Ovary (tissue), 3 donors: Measurements from ENCODE around the gene ATP2B2.

Experiments
- POLR2A ChIP-seq: fragments of 450-650 bp; IDR thresholded peaks from one replicate; pipeline ENCODE4 v1.6.1; 2017; ENCODE audit warnings: antibody characterized with exemption, mild to moderate bottlenecking, moderate library complexity
- TF ChIP-seq, protein P1 (sequence below), 3 donors: fragments of 450-650 bp in 2 of 3; fragments of 200-600 bp in 1 of 3; IDR thresholded peaks; one replicate each; pipeline versions ENCODE4 v1.5.1 to v1.8.0; 2016 to 2022; ENCODE audit warnings: antibody characterized with exemption in 3 of 3, mild to moderate bottlenecking in 1 of 3
- donor health status: DM: no; HTN: no; CAD: no.

DNA sequence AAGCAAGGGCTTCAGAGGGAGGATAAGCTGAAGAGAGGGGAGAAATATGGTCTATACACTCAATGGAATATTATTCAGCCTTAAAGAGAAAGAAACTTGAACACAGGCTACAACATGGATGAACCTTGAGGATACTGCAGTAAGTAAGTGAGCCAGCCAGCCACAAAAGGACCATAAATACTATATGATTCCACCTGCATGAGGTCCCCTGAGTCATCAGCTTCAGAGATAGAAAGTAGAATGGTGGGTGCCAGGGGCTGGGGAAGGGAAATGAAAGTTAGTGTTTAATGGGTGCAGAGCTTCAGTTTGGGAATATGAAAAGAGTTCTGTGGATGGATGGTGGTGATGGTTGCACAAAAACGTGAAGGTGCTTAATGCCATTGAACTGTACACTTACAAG, 116.0 kb downstream of the ATP2B2 start:
- TF ChIP-seq, protein P1, sequence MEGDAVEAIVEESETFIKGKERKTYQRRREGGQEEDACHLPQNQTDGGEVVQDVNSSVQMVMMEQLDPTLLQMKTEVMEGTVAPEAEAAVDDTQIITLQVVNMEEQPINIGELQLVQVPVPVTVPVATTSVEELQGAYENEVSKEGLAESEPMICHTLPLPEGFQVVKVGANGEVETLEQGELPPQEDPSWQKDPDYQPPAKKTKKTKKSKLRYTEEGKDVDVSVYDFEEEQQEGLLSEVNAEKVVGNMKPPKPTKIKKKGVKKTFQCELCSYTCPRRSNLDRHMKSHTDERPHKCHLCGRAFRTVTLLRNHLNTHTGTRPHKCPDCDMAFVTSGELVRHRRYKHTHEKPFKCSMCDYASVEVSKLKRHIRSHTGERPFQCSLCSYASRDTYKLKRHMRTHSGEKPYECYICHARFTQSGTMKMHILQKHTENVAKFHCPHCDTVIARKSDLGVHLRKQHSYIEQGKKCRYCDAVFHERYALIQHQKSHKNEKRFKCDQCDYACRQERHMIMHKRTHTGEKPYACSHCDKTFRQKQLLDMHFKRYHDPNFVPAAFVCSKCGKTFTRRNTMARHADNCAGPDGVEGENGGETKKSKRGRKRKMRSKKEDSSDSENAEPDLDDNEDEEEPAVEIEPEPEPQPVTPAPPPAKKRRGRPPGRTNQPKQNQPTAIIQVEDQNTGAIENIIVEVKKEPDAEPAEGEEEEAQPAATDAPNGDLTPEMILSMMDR (IDR thresholded peaks at IDR 0.05): no peak
- no peak for TF ChIP-seq POLR2A
